Sciatic nerve (tissue), 2 donors: ENCODE results near the gene CHD6. TPM values are rescaled to one million over a fixed set of nuclear protein-coding genes. Genes with fewer than 3 reads are reported as not detected.
A peak's percentile ranks its signal among the peaks of the same experiment; 100 is the strongest.

ENCODE experiments used
- ATAC-seq: fragments of 200-7000 bp; cut with Tn5 transposase; one replicate; pipeline ENCODE4 v1.9.1; 2020; ENCODE audit warnings: mild to moderate bottlenecking, moderate library complexity
- DNase-seq: peaks from one replicate; pipeline ENCODE4 v3.0.0-alpha.2; 2020; ENCODE audit warnings: low spot score
- intact Hi-C: fragments of 100-400 bp; cut with DNase I; formaldehyde crosslinking; loops from one replicate; pipeline ENCODE4 v1.14.2; 2022
- total RNA-seq: library from RNA; stranded (reverse); fragmentation: NEBNext Ultra II Directional; extraction: Animal tissue kit (Norgen Biotek cat#: 25700); gene quantifications from one replicate; pipeline ENCODE4 v1.2.1, GENCODE V29; 2021
- donor health status: DM: no; HTN: no; CAD: no.
- donor health status: DM: no; HTN: no; CAD: no.

Gene CHD6
- total RNA-seq, 1 donor from 2014 or later = 84.3 TPM

GRCh38 chr20:41392871-41393704, 225.1 kb downstream of the CHD6 start:
- intact Hi-C loops = no loop called here
- DNase-seq = peak; percentile 91
- peak; percentile 93 for ATAC-seq

DNA sequence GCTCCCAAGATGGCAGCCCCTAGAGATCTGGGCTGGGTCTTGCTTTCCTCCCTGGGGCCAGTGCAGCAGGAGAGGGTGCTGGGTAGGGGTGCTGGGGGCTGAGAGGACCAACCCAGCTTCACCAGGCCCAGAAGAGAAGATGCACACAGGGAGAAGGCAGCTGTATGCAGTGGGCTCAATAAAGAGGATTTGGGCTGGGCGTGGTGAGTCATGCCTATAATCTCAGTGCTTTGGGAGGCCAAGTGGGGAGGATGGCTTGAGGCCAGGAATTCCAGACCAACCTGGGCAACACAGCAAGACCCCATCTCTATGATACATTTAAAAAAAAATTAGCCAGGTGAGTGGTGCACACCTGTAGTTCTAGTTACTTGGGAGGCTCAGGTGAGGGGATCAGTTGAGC, 225.9 kb downstream of the CHD6 start:
- intact Hi-C loops = no loop called here
- DNase-seq (no peak), ATAC-seq (no peak)

GRCh38 chr20:41391587-41392001, 226.6 kb downstream of the CHD6 start:
- intact Hi-C loops = no loop called here
- ATAC-seq (no peak), DNase-seq (no peak)

- ATAC-seq (no peak), DNase-seq (no peak)
- intact Hi-C loops = no loop called here
Observed at GRCh38 chr20:41390889-41391288, 227.3 kb downstream of the CHD6 start.

DNA sequence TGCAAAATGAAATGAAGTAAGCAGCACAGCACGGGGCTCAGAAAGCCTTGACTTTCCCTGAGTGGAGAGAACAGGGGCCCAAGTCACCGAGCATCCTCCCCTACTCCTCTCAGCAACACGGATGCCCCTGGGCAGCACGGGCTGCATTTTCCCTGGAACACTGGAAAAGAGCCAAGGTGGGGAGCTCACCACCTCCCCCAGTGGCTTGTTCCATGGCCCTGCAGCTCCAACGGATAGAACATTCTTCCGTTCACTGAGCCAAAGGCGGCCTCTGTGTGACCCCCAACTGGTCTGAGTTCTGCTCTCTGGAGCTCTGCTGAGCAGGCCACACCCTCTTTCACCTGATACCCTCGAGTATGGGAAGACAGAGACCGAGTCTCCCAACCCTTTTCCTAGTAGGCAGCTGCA, 230.7 kb downstream of the CHD6 start:
- DNase-seq (no peak), ATAC-seq (peak; percentile 84)
- intact Hi-C loops = no loop called here

DNA sequence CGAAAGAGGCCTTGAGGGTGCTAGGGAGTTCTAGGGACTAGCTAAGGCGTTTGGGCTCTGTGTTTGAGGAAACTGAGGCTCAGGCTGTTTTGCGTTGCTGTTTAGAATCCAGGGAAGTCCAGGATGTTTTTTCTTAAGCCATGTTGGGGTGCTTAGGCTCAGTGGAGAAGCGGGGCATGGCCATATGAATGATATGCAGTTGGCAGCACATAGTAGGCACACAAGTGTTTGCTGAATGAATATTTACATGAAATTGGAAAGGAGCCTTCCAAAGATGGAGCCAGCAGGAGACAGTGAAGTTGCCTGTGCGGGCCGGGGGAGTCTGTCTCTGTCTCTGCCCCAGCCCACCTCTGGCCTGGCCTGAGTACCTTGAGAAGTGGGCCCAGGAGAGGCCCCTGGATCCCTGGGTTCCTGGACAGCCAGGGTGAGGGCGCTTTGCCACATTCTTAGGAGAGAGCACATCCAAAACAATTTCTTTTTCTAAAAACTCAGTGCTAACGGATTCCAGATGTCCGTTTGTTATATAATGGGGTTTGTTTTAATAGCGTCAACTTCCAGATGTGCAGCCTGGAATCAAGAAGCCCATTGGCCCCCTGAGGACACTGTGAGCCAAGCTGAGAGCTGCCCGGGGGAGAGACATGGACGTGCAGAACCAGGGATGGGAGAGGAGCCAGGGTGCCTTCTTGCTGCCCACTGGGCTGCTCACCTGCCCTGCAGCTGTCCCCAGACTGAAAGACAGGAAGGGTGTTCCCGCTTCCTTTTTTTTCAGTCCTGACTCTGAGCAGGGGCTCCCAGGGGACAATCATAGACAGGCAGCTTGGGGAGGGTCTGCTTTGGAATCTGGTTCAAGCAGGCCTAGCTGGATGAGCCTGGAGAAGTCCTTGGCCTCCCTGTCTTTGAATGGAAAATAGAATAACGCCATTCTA, 231.4 kb downstream of the CHD6 start:
- DNase-seq (peak; percentile 77), ATAC-seq (peak; percentile 90)
- intact Hi-C loops = no loop called here

GRCh38 chr20:41382791-41383305, 235.3 kb downstream of the CHD6 start:
- intact Hi-C loops = no loop called here
- ATAC-seq = peak; percentile 12
- no peak for DNase-seq

- peak; percentile 44 for ATAC-seq
Observed at GRCh38 chr20:41380551-41381193, 237.5 kb downstream of the CHD6 start.

DNA sequence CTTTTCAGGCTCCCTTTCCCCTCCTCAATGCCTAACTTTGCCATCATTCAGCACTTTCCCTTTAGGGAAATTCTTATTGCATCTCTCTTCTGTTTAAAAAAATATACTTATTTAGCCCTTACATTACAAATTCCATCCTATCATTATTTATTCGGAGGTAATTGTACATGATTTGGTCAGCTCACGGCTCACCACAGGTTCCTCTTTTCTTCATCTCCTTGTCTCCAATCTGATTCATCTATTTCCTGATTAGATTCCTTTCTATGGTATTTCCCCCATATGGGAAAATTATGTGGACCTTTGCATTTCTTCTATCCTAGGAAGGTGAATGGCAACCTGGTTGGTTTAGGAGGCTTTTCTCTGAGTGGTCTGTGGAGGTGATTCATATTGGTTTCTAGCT, 238.6 kb downstream of the CHD6 start:
- no peak for ATAC-seq
- DNase-seq = no peak
- intact Hi-C loops = no loop called here

More at GRCh38 chr20:41380551-41381193, 237.5 kb downstream of the CHD6 start:
- DNase-seq = no peak
- intact Hi-C loops = no loop called here

DNA sequence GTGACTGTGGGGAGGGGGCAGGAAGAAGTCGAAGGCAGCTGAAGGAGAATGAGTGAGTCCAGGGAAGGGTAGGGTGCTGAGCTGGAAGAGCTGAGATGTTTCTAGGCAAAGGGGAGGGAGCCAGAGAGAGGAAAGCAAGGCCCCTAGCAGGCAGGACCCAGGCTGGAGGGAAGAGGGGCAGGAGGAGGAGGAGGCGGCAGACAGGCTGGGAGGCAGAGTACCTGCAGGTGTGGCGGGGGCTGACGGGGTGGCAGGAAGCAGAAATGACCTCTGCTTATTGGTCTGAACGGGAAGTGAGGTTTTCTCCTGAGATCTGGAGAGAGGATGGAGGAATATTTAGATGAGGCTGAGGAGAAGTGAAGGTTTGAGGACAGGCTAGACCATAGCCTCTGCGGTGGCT, 240.9 kb downstream of the CHD6 start:
- no peak for DNase-seq
- intact Hi-C loops = no loop called here
- no peak for ATAC-seq

DNA sequence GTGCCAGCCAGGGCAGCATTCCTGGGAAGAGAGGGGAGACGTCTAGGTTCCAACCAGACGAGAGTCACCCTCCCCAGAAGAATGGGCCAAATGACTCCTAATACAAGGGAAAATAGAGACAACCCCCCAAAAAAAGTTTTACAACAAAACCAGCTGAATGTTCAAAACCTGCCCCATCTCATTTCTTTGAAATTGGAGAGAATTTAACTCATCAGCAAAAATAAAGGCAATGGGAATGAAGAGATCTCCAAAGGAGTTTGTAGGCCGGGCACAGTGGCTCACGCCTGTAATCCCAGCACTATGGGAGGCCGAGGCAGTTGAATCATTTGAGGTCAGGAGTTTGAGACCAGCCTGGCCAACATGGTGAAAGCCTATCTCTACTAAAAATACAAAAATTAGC, 241.8 kb downstream of the CHD6 start:
- ATAC-seq = no peak
- intact Hi-C loops = no loop called here
- DNase-seq = no peak

GRCh38 chr20:41375846-41376245, 242.3 kb downstream of the CHD6 start:
- DNase-seq (no peak), ATAC-seq (no peak)
- intact Hi-C loops = no loop called here

GRCh38 chr20:41373931-41374920, 244.0 kb downstream of the CHD6 start:
- ATAC-seq = peak; percentile 16
- DNase-seq = no peak

DNA sequence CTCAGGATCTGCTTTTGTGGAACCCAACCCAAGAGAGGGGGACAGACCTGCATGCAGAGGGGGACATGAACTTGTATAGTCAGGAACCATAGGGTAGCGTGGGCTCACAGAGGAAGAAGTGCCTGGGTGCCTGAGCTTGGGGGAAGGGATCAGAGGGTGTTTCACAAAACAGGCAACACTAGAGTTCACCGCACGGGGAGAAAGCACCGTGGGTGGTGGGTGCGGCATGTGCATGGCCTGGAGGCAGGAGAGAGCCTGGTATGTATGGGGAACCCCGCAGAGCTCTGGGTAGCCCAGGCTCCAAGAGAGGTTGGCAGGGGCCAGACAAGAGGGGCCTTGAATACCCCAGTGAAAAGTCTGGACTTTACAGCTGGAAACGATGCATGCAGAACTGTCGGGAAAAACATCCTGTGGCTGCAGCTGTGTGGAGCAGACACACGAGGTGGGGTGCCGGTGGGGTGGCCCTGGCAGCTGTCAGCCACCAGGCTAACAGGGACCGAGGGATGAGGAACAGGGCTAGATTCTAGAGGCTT, 244.9 kb downstream of the CHD6 start:
- DNase-seq (no peak), ATAC-seq (no peak)
- intact Hi-C loops = no loop called here

More at GRCh38 chr20:41373931-41374920, 244.0 kb downstream of the CHD6 start:
- intact Hi-C loops = no loop called here

DNA sequence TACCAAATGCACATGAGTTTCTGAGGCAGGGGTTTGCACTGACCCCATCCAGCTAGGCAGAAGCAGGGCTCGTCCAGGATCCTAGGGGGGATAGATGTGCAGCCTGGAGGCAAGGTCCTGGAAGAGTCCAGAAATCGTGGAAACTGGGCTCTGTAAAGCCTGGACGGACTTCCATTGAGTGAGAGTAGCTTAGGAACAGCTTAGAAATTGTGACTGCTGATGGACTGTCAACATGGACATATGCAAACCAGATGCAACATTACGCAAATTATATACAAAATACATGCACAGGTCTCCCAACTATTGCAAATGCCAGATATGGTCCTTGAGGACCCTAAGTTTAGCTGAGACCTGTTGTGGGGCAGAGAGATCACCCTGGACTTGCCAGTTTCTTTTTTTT, 246.8 kb downstream of the CHD6 start:
- intact Hi-C loops = no loop called here
- DNase-seq (no peak), ATAC-seq (no peak)

DNA sequence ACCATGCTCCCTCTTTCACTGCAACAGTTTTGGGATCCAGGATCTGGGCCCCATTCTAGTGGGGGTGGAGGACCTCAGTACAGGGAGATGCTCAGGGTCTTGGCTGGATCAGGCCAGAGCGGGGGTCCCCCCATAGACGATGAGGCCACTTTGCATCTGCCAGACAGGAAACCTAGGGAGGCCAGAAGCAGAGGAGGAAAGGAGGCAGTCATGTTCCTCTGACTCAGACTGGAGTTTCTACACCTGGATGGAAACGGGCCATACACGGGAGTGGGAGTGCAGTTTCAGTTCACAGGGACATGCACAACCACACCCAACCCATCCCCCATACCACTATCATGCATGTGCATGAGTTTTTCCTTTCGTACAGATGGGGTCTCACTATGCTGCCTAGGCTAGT, 248.0 kb downstream of the CHD6 start:
- intact Hi-C loops = no loop called here
- ATAC-seq (no peak), DNase-seq (no peak)

DNA sequence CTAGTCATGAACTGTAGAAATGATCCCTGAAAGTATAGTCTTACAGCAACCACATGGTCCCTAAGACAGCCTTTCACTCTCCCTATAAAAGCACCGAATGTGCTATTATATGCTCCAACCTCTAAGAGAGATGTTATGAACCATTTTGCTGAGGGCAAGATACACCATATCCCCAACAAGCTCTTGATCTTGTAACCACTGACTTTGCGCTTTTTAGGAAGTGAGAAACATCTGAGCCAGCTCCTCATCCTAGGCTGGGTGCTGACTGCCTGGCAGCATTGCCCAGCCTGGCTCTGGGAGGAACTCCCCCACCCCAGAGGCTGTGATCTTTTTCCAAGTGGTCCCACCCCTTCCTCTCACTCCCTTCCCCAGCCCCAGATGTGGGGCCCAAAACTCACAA, 248.5 kb downstream of the CHD6 start:
- DNase-seq (no peak), ATAC-seq (no peak)

DNA sequence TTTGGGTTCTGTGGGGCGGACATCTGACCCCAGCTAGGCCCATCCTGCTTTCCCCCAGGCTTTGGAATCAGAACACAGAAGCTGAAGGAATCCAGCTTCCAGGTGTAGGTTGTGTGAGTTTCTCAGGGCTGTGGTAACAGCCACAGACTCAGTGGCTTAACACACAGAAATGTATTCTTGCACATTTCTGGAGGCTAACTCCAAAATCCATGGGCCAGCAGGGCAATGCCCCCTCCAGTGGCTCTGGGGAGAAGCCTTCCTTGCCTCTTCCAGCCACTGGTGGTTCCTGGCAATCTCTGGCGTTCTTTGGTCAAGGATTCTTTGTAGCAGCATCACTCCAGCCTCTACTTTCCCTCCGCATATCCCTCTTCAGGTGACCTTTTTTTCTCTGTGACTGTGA, 250.2 kb downstream of the CHD6 start:
- DNase-seq = no peak
- intact Hi-C loops = no loop called here

More for the DNA sequence above, 248.5 kb downstream of the CHD6 start:
- intact Hi-C loops = no loop called here

More for the DNA sequence above, 250.2 kb downstream of the CHD6 start:
- ATAC-seq = no peak
